RKO (cell line): ENCODE measurements around the gene PKHD1.
A peak's percentile ranks its signal among the peaks of the same experiment; 100 is the strongest.

ENCODE experiments used
- DNase-seq: peaks from one replicate; pipeline ENCODE4 v3.0.0-alpha.2; 2016; ENCODE audit warnings: low spot score

Gene PKHD1

GRCh38 chr6:52046456-52046855 lies 41.0 kb downstream of the PKHD1 start:
- DNase-seq, result no peak

GRCh38 chr6:52045481-52045880 lies 41.9 kb downstream of the PKHD1 start:
- no peak for DNase-seq

GRCh38 chr6:52045033-52045432 lies 42.4 kb downstream of the PKHD1 start:
- DNase-seq, result no peak

GRCh38 chr6:52042141-52042885 lies 45.1 kb downstream of the PKHD1 start:
- no peak for DNase-seq

- no peak for DNase-seq
These were observed 46.3 kb downstream of the PKHD1 start for GRCh38 chr6:52041134-52041533.

- no peak for DNase-seq
These were observed 59.7 kb downstream of the PKHD1 start for GRCh38 chr6:52027699-52028098.

GRCh38 chr6:52024451-52025068 lies 62.9 kb downstream of the PKHD1 start:
- DNase-seq, result no peak

- no peak for DNase-seq
These were observed 64.7 kb downstream of the PKHD1 start for GRCh38 chr6:52022675-52023074.

GRCh38 chr6:52020945-52021570 lies 66.4 kb downstream of the PKHD1 start:
- peak; percentile 39 for DNase-seq

- DNase-seq, result no peak
These were observed 67.5 kb downstream of the PKHD1 start for GRCh38 chr6:52019881-52020280.

GRCh38 chr6:52019092-52019491 lies 68.3 kb downstream of the PKHD1 start:
- DNase-seq, result no peak

GRCh38 chr6:52016915-52017748 lies 70.3 kb downstream of the PKHD1 start:
- no peak for DNase-seq

GRCh38 chr6:52015953-52016352 lies 71.5 kb downstream of the PKHD1 start:
- DNase-seq, result no peak

- no peak for DNase-seq
These were observed 73.0 kb downstream of the PKHD1 start for GRCh38 chr6:52014391-52014790.

GRCh38 chr6:52013035-52013434 lies 74.4 kb downstream of the PKHD1 start:
- DNase-seq, result no peak

GRCh38 chr6:52012582-52012981 lies 74.8 kb downstream of the PKHD1 start:
- no peak for DNase-seq

- no peak for DNase-seq
These were observed 76.6 kb downstream of the PKHD1 start for GRCh38 chr6:52010806-52011205.

GRCh38 chr6:52010145-52010544 lies 77.3 kb downstream of the PKHD1 start:
- DNase-seq, result no peak

GRCh38 chr6:52009466-52010140 lies 77.8 kb downstream of the PKHD1 start:
- DNase-seq, result no peak

- no peak for DNase-seq
These were observed 87.3 kb downstream of the PKHD1 start for GRCh38 chr6:52000064-52000463.

GRCh38 chr6:51996296-51996947 lies 91.0 kb downstream of the PKHD1 start:
- DNase-seq, result no peak
